ENCODE results near the gene OR2A25. TPM values are rescaled to one million over a fixed set of nuclear protein-coding genes. Genes with fewer than 3 reads are reported as not detected.

OR2A25 gene
- polyA plus RNA-seq, 3 donors = not detected

DNA sequence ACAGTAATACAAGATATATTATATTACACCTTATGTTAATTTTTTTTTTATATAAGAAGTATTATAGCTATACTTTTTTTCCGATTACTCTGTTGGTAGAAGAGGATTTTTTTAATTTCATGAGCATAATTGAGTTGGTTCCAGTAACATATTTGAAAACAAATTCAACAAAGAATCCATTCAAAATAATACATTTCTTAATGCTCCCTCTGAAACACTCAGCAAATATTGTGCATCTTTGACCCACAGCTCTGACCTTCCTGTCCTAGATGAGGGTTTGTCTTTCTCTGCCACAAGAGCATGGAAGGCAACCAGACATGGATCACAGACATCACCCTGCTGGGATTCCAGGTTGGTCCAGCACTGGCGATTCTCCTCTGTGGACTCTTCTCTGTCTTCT is 39.7 kb downstream of the OR2A25 start, which contains the start of gene OR2A2:
Gene OR2A2, plus strand, starts transcription at position 301 of the 400 bp plus-strand sequence. Its CDS starts 0 bp downstream, at position 301.
- H3K36me3 ChIP-seq (replicated peaks in 1 of 2; ENCODE audit: control insufficient read depth in 1 of 2, insufficient read depth in 2 of 2, low read length in 2 of 2) = no peaks in the 10 kb centered on the region
- Mint-ChIP-seq H3K9me3 (peaks cover 0 to 2% (median 0%) of the 10 kb centered on the region in 7 donors), H3K27ac (no peak within 1 kb of the TSS)

GRCh38 chr7:144110272-144110671 is 40.7 kb downstream of the OR2A25 start:
- intact Hi-C loops (cut with micrococcal nuclease) = no loop called here
- no peak overlapping the region for H3K9ac ChIP-seq (ENCODE audit: insufficient read depth, low read length, poor library complexity, severe bottlenecking)
- TF ChIP-seq, protein P1, sequence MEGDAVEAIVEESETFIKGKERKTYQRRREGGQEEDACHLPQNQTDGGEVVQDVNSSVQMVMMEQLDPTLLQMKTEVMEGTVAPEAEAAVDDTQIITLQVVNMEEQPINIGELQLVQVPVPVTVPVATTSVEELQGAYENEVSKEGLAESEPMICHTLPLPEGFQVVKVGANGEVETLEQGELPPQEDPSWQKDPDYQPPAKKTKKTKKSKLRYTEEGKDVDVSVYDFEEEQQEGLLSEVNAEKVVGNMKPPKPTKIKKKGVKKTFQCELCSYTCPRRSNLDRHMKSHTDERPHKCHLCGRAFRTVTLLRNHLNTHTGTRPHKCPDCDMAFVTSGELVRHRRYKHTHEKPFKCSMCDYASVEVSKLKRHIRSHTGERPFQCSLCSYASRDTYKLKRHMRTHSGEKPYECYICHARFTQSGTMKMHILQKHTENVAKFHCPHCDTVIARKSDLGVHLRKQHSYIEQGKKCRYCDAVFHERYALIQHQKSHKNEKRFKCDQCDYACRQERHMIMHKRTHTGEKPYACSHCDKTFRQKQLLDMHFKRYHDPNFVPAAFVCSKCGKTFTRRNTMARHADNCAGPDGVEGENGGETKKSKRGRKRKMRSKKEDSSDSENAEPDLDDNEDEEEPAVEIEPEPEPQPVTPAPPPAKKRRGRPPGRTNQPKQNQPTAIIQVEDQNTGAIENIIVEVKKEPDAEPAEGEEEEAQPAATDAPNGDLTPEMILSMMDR (IDR thresholded peaks at IDR 0.05) = no peak
- Mint-ChIP-seq H3K4me3 (no peak overlapping the region), H3K9me3 (peaks cover 0 to 2% (median 0%) of the 10 kb centered on the region in 7 donors), H3K36me3 (no peaks in the 10 kb centered on the region), H3K27me3 (ENCODE audit: low read depth in 3 of 3) (peaks cover 0 to 4% (median 0%) of the 10 kb centered on the region in 3 donors), H3K4me1 (no peaks in the 10 kb centered on the region), H3K27ac (no peak overlapping the region)
- H2AFZ ChIP-seq (ENCODE audit: insufficient read depth, low read depth, low read length, poor library complexity, severe bottlenecking) = no peak overlapping the region
- H3K27me3 ChIP-seq (ENCODE audit: control insufficient read depth in 2 of 2, insufficient read depth in 2 of 2, low read length in 2 of 2) = no peaks in the 10 kb centered on the region
- H3K4me3 ChIP-seq (replicated peaks in 1 of 3; ENCODE audit: low read depth in 2 of 3, low read length in 3 of 3) = no peak overlapping the region
- DNase-seq = no peak
- H3K4me2 ChIP-seq (replicated peaks; ENCODE audit: extremely low read depth, low read length, poor library complexity, severe bottlenecking) = no peak overlapping the region
- H4K20me1 ChIP-seq (ENCODE audit: insufficient read depth, low read length) = no peaks in the 10 kb centered on the region
- H3K36me3 ChIP-seq (replicated peaks in 1 of 2; ENCODE audit: control insufficient read depth in 1 of 2, insufficient read depth in 2 of 2, low read length in 2 of 2) = no peaks in the 10 kb centered on the region
- WGBS (ENCODE audit: insufficient coverage) = 83% methylated on average over 1 of the region's 5 CpGs
- no peak overlapping the region for H3K27ac ChIP-seq (ENCODE audit: low read depth in 1 of 2, low read length in 2 of 2)
- H3K4me1 ChIP-seq (ENCODE audit: control insufficient read depth in 1 of 2, insufficient read depth in 2 of 2, low read length in 2 of 2) = no peaks in the 10 kb centered on the region
- H3K9me3 ChIP-seq (replicated peaks in 1 of 2; ENCODE audit: control insufficient read depth in 1 of 2, insufficient read depth in 1 of 2, low read length in 2 of 2) = no peaks in the 10 kb centered on the region
- no peaks in the 10 kb centered on the region for H3K79me2 ChIP-seq (ENCODE audit: insufficient read depth, low read length)

More for the DNA sequence above, 39.7 kb downstream of the OR2A25 start, which contains the start of gene OR2A2:
- H3K4me3 ChIP-seq (replicated peaks in 1 of 3; ENCODE audit: low read depth in 2 of 3, low read length in 3 of 3) = no peak within 1 kb of the TSS
- H3K27ac ChIP-seq (ENCODE audit: low read depth in 1 of 2, low read length in 2 of 2) = no peak within 1 kb of the TSS
- H4K20me1 ChIP-seq (ENCODE audit: insufficient read depth, low read length) = no peaks in the 10 kb centered on the region
- H3K4me3 Mint-ChIP-seq = no peak within 1 kb of the TSS
- no peaks in the 10 kb centered on the region for H3K36me3 Mint-ChIP-seq
- H3K79me2 ChIP-seq (ENCODE audit: insufficient read depth, low read length) = no peaks in the 10 kb centered on the region
- intact Hi-C loops (cut with micrococcal nuclease) = no loop called here
- H3K27me3 ChIP-seq (ENCODE audit: control insufficient read depth in 2 of 2, insufficient read depth in 2 of 2, low read length in 2 of 2) = no peaks in the 10 kb centered on the region
- no peaks in the 10 kb centered on the region for H3K9me3 ChIP-seq (replicated peaks in 1 of 2; ENCODE audit: control insufficient read depth in 1 of 2, insufficient read depth in 1 of 2, low read length in 2 of 2)
- no peak for DNase-seq
- WGBS (ENCODE audit: insufficient coverage) = 100% methylated on average over 1 of the region's 2 CpGs
- H3K9ac ChIP-seq (ENCODE audit: insufficient read depth, low read length, poor library complexity, severe bottlenecking) = no peak within 1 kb of the TSS
- no peaks in the 10 kb centered on the region for H3K4me1 ChIP-seq (ENCODE audit: control insufficient read depth in 1 of 2, insufficient read depth in 2 of 2, low read length in 2 of 2)
- H3K4me1 Mint-ChIP-seq = no peaks in the 10 kb centered on the region
- peaks cover 0 to 4% (median 0%) of the 10 kb centered on the region in 3 donors for H3K27me3 Mint-ChIP-seq (ENCODE audit: low read depth in 3 of 3)
- TF ChIP-seq, protein P1 (IDR thresholded peaks at IDR 0.05) = no peak
- H2AFZ ChIP-seq (ENCODE audit: insufficient read depth, low read depth, low read length, poor library complexity, severe bottlenecking) = no peak within 1 kb of the TSS
- no peak within 1 kb of the TSS for H3K4me2 ChIP-seq (replicated peaks; ENCODE audit: extremely low read depth, low read length, poor library complexity, severe bottlenecking)
